Thymus (tissue), 11 donors: ENCODE results near the gene SCYL1. TPM values are rescaled to one million over a fixed set of nuclear protein-coding genes. Genes with fewer than 3 reads are reported as not detected.

Experiments
- DNase-seq, 9 donors: peaks; one replicate each; pipeline ENCODE4 v3.0.0-alpha.2; 2013; ENCODE audit warnings: low spot score in 9 of 9, low read depth in 6 of 9, missing footprints in 1 of 9
- H3K27ac ChIP-seq, 2 donors: one replicate each; pipeline ENCODE4 v1.5.1; 2013; ENCODE audit warnings: control low read depth in 1 of 2, low read depth in 1 of 2, low read length in 1 of 2, mild to moderate bottlenecking in 1 of 2, moderate library complexity in 1 of 2
- H3K27me3 ChIP-seq, 2 donors: one replicate each; pipeline ENCODE4 v1.5.1; 2013; ENCODE audit warnings: low read length in 1 of 2; ENCODE audit not compliant: control insufficient read depth in 2 of 2, insufficient read depth in 1 of 2
- H3K36me3 ChIP-seq, 2 donors: one replicate each; pipeline ENCODE4 v1.5.1; 2013; ENCODE audit warnings: low read length in 1 of 2, mild to moderate bottlenecking in 1 of 2, moderate library complexity in 1 of 2; ENCODE audit not compliant: control insufficient read depth in 2 of 2, insufficient read depth in 2 of 2
- H3K4me1 ChIP-seq, 2 donors: one replicate each; pipeline ENCODE4 v1.5.1; 2013; ENCODE audit warnings: low read length in 2 of 2; ENCODE audit not compliant: control insufficient read depth in 2 of 2, insufficient read depth in 2 of 2
- H3K4me3 ChIP-seq, 2 donors: one replicate each; pipeline ENCODE4 v1.5.1; 2013; ENCODE audit warnings: low read length in 2 of 2, control low read depth in 1 of 2, mild to moderate bottlenecking in 1 of 2
- H3K9me3 ChIP-seq, 2 donors: one replicate each; pipeline ENCODE4 v1.5.1; 2013; ENCODE audit warnings: low read length in 1 of 2, mild to moderate bottlenecking in 1 of 2; ENCODE audit not compliant: control insufficient read depth in 2 of 2, insufficient read depth in 1 of 2
- WGBS: extraction: QIAGEN DNeasy Blood & Tissue Kit; methylation state at CpG from one replicate; pipeline ENCODE4 v1.1.7; 2013; 5-methylcytosine and 5-hydroxymethylcytosine counted together
- polyA plus RNA-seq: library from polyadenylated mRNA; stranded (reverse); fragments of 200-250 nt; gene quantifications from one replicate; pipeline ENCODE4 v1.2.3, GENCODE V29; 2013
- total RNA-seq: library from RNA; stranded (reverse); fragments of 120-200 nt; gene quantifications from one replicate; pipeline ENCODE4 v1.2.4, GENCODE V29; 2013
- donor health status: healthy.

SCYL1 gene
- total and polyA plus RNA-seq, 2 donors = 41.0 to 68.1 TPM

GRCh38 chr11:65554057-65554818 is 29.4 kb downstream of the SCYL1 start:
- Histone ChIP-seq H3K4me1 (peaks cover 44 to 78% of the 10 kb centered on the region in 2 donors), H3K27ac (peak overlapping the region; percentile 88 to 90), H3K4me3 (peak overlapping the region; percentile 43 to 44), H3K9me3 (peaks cover 0 to 18% of the 10 kb centered on the region in 2 donors), H3K27me3 (peaks cover 0 to 38% of the 10 kb centered on the region in 2 donors), H3K36me3 (no peaks in the 10 kb centered on the region)
- 81% methylated on average over 27 of the region's 27 CpGs for WGBS
- DNase-seq = peak in 1 of 9 donors; percentile 70

- H3K36me3 ChIP-seq = no peaks in the 10 kb centered on the region
- peaks cover 44 to 82% of the 10 kb centered on the region in 2 donors for H3K4me1 ChIP-seq
- peaks cover 0 to 45% of the 10 kb centered on the region in 2 donors for H3K27me3 ChIP-seq
- H3K4me3 ChIP-seq = no peak overlapping the region
- H3K27ac ChIP-seq = peak overlapping the region in 1 of 2 donors; percentile 90
- no peak for DNase-seq
- WGBS = 93% methylated on average over 4 of the region's 4 CpGs
- peaks cover 0 to 18% of the 10 kb centered on the region in 2 donors for H3K9me3 ChIP-seq
These were observed 30.1 kb downstream of the SCYL1 start for GRCh38 chr11:65554842-65555430.

GRCh38 chr11:65555693-65556231 is 30.9 kb downstream of the SCYL1 start:
- Histone ChIP-seq H3K9me3 (peaks cover 0 to 19% of the 10 kb centered on the region in 2 donors), H3K36me3 (no peaks in the 10 kb centered on the region), H3K4me1 (peaks cover 44 to 91% of the 10 kb centered on the region in 2 donors), H3K4me3 (no peak overlapping the region), H3K27me3 (peaks cover 0 to 53% of the 10 kb centered on the region in 2 donors), H3K27ac (no peak overlapping the region)
- 91% methylated on average over 6 of the region's 6 CpGs for WGBS
- DNase-seq = no peak

- Histone ChIP-seq H3K9me3 (peaks cover 0 to 13% of the 10 kb centered on the region in 2 donors), H3K27ac (peak overlapping the region in 1 of 2 donors; percentile 90), H3K27me3 (peaks cover 0 to 57% of the 10 kb centered on the region in 2 donors), H3K4me1 (peaks cover 39 to 88% of the 10 kb centered on the region in 2 donors), H3K36me3 (no peaks in the 10 kb centered on the region), H3K4me3 (peak overlapping the region; percentile 37 to 66)
- WGBS = 87% methylated on average over 12 of the region's 12 CpGs
- no peak for DNase-seq
These were observed 31.8 kb downstream of the SCYL1 start for GRCh38 chr11:65556470-65557279.

GRCh38 chr11:65557280-65558001 is 32.6 kb downstream of the SCYL1 start:
- Histone ChIP-seq H3K4me1 (peaks cover 31 to 80% of the 10 kb centered on the region in 2 donors), H3K4me3 (peak overlapping the region; percentile 37 to 66), H3K27ac (peak overlapping the region; percentile 26 to 90), H3K27me3 (peaks cover 0 to 57% of the 10 kb centered on the region in 2 donors), H3K9me3 (peaks cover 0 to 8% of the 10 kb centered on the region in 2 donors), H3K36me3 (no peaks in the 10 kb centered on the region)
- 8% methylated on average over 47 of the region's 47 CpGs for WGBS
- DNase-seq = no peak

GRCh38 chr11:65558002-65558929 is 33.4 kb downstream of the SCYL1 start, which contains the start of gene LTBP3:
Gene LTBP3, minus strand, starts transcription at chr11:65558359. Its CDS starts 400 bp downstream, at chr11:65557959.
- 2% methylated on average over 79 of the region's 79 CpGs for WGBS
- peak within 1 kb of the TSS; percentile 37 to 66 for H3K4me3 ChIP-seq
- H3K4me1 ChIP-seq = peaks cover 24 to 73% of the 10 kb centered on the region in 2 donors
- H3K9me3 ChIP-seq = peaks cover 0 to 8% of the 10 kb centered on the region in 2 donors
- H3K36me3 ChIP-seq = no peaks in the 10 kb centered on the region
- peak within 1 kb of the TSS; percentile 63 to 90 for H3K27ac ChIP-seq
- peak in 1 of 9 donors; percentile 32 for DNase-seq
- peaks cover 0 to 57% of the 10 kb centered on the region in 2 donors for H3K27me3 ChIP-seq

GRCh38 chr11:65558930-65559509 is 34.1 kb downstream of the SCYL1 start:
- no peak for DNase-seq
- Histone ChIP-seq H3K4me3 (peak overlapping the region; percentile 5 to 66), H3K27ac (peak overlapping the region; percentile 63 to 90), H3K36me3 (no peaks in the 10 kb centered on the region), H3K9me3 (peaks cover 0 to 8% of the 10 kb centered on the region in 2 donors), H3K4me1 (peaks cover 16 to 65% of the 10 kb centered on the region in 2 donors), H3K27me3 (peaks cover 0 to 57% of the 10 kb centered on the region in 2 donors)
- 80% methylated on average over 19 of the region's 19 CpGs for WGBS
